ENCODE data around the gene TRPV3. TPM values are rescaled to one million over a fixed set of nuclear protein-coding genes. Genes with fewer than 3 reads are reported as not detected.
"Not testable (repeated sequence)": the region's sequence is repeated elsewhere in the genome, so short reads cannot be mapped to it uniquely, and the experiment has no call there.

The TRPV3 gene
- total RNA-seq, 2 experiments from 2014 or later = 0.72 to 0.77 TPM

- no peak for DNase-seq
- no peaks in the 10 kb centered on the region for H3K9me3 Mint-ChIP-seq
- intact Hi-C loops (cut with micrococcal nuclease) = no loop called here
- no peaks in the 10 kb centered on the region for H3K36me3 Mint-ChIP-seq (ENCODE audit: low read depth)
- no peak overlapping the region for H3K4me3 Mint-ChIP-seq
- no peaks in the 10 kb centered on the region for H3K4me1 Mint-ChIP-seq (ENCODE audit: low read depth)
- H3K27me3 Mint-ChIP-seq (ENCODE audit: low read depth) = no peaks in the 10 kb centered on the region
- CTCF ChIA-PET = no interaction called here
- H3K27ac Mint-ChIP-seq = no peak overlapping the region
Measured at GRCh38 chr17:3526971-3527370, 30.6 kb downstream of the TRPV3 start.

- Mint-ChIP-seq H3K9me3 (no peaks in the 10 kb centered on the region), H3K27me3 (ENCODE audit: low read depth) (no peaks in the 10 kb centered on the region), H3K27ac (no peak overlapping the region), H3K4me3 (no peak overlapping the region), H3K4me1 (ENCODE audit: low read depth) (no peaks in the 10 kb centered on the region), H3K36me3 (ENCODE audit: low read depth) (no peaks in the 10 kb centered on the region)
- intact Hi-C loops (cut with micrococcal nuclease) = no loop called here
- DNase-seq = no peak
- CTCF ChIA-PET = interaction anchor here (0.6 kb wide), 1 partner anchor 300 kb away, joined by 3 read pairs; no protein-coding TSS in a partner anchor
Measured at GRCh38 chr17:3526491-3526890, 31.1 kb downstream of the TRPV3 start.

GRCh38 chr17:3524024-3524423 is 33.6 kb downstream of the TRPV3 start:
- intact Hi-C loops (cut with micrococcal nuclease) = no loop called here
- Mint-ChIP-seq H3K36me3 (ENCODE audit: low read depth) (no peaks in the 10 kb centered on the region), H3K4me1 (ENCODE audit: low read depth) (no peaks in the 10 kb centered on the region), H3K9me3 (no peaks in the 10 kb centered on the region), H3K27ac (no peak overlapping the region), H3K27me3 (ENCODE audit: low read depth) (no peaks in the 10 kb centered on the region), H3K4me3 (no peak overlapping the region)
- no peak for DNase-seq
- CTCF ChIA-PET = no interaction called here

- H3K36me3 Mint-ChIP-seq (ENCODE audit: low read depth); intact Hi-C loops (cut with micrococcal nuclease); H3K4me1 Mint-ChIP-seq (ENCODE audit: low read depth); H3K27me3 Mint-ChIP-seq (ENCODE audit: low read depth); DNase-seq; H3K4me3 Mint-ChIP-seq; H3K9me3 Mint-ChIP-seq; H3K27ac Mint-ChIP-seq: not testable (repeated sequence)
- CTCF ChIA-PET = interaction anchor here (0.7 kb wide), 1 partner anchor 15 kb away, joined by 3 read pairs; no protein-coding TSS in a partner anchor
Measured at GRCh38 chr17:3519472-3519871, 38.1 kb downstream of the TRPV3 start.

- DNase-seq = no peak
- H3K4me1 Mint-ChIP-seq (ENCODE audit: low read depth) = no peaks in the 10 kb centered on the region
- H3K27me3 Mint-ChIP-seq (ENCODE audit: low read depth) = no peaks in the 10 kb centered on the region
- CTCF ChIA-PET = no interaction called here
- no peak overlapping the region for H3K4me3 Mint-ChIP-seq
- intact Hi-C loops (cut with micrococcal nuclease) = no loop called here
- no peaks in the 10 kb centered on the region for H3K36me3 Mint-ChIP-seq (ENCODE audit: low read depth)
- H3K9me3 Mint-ChIP-seq = no peaks in the 10 kb centered on the region
- no peak overlapping the region for H3K27ac Mint-ChIP-seq
Measured at GRCh38 chr17:3514873-3515272, 42.7 kb downstream of the TRPV3 start.

GRCh38 chr17:3514167-3514566 is 43.4 kb downstream of the TRPV3 start:
- H3K4me1 Mint-ChIP-seq (ENCODE audit: low read depth); H3K4me3 Mint-ChIP-seq; intact Hi-C loops (cut with micrococcal nuclease); H3K27me3 Mint-ChIP-seq (ENCODE audit: low read depth); DNase-seq; CTCF ChIA-PET; H3K27ac Mint-ChIP-seq; H3K9me3 Mint-ChIP-seq; H3K36me3 Mint-ChIP-seq (ENCODE audit: low read depth): not testable (repeated sequence)

- DNase-seq = no peak
- CTCF ChIA-PET = no interaction called here
- intact Hi-C loops (cut with micrococcal nuclease) = no loop called here
- Mint-ChIP-seq H3K9me3 (no peaks in the 10 kb centered on the region), H3K27ac (no peak overlapping the region), H3K4me1 (ENCODE audit: low read depth) (no peaks in the 10 kb centered on the region), H3K27me3 (ENCODE audit: low read depth) (peaks cover 2% of the 10 kb centered on the region), H3K36me3 (ENCODE audit: low read depth) (no peaks in the 10 kb centered on the region), H3K4me3 (no peak overlapping the region)
Measured at GRCh38 chr17:3513305-3514035, 44.1 kb downstream of the TRPV3 start.

- intact Hi-C loops (cut with micrococcal nuclease) = no loop called here
- peaks cover 2% of the 10 kb centered on the region for H3K27me3 Mint-ChIP-seq (ENCODE audit: low read depth)
- H3K4me3 Mint-ChIP-seq = no peak overlapping the region
- CTCF ChIA-PET = no interaction called here
- no peaks in the 10 kb centered on the region for H3K36me3 Mint-ChIP-seq (ENCODE audit: low read depth)
- no peaks in the 10 kb centered on the region for H3K9me3 Mint-ChIP-seq
- no peak overlapping the region for H3K27ac Mint-ChIP-seq
- H3K4me1 Mint-ChIP-seq (ENCODE audit: low read depth) = no peaks in the 10 kb centered on the region
- no peak for DNase-seq
Measured at GRCh38 chr17:3512505-3513171, 45.0 kb downstream of the TRPV3 start.

- CTCF ChIA-PET = no interaction called here
- peaks cover 5% of the 10 kb centered on the region for H3K27me3 Mint-ChIP-seq (ENCODE audit: low read depth)
- intact Hi-C loops (cut with micrococcal nuclease) = no loop called here
- DNase-seq = no peak
- H3K9me3 Mint-ChIP-seq = no peaks in the 10 kb centered on the region
- no peak overlapping the region for H3K27ac Mint-ChIP-seq
- no peak overlapping the region for H3K4me3 Mint-ChIP-seq
- H3K4me1 Mint-ChIP-seq (ENCODE audit: low read depth) = no peaks in the 10 kb centered on the region
- H3K36me3 Mint-ChIP-seq (ENCODE audit: low read depth) = no peaks in the 10 kb centered on the region
Measured at GRCh38 chr17:3511852-3512504, 45.6 kb downstream of the TRPV3 start.

- CTCF ChIA-PET = no interaction called here
- Mint-ChIP-seq H3K9me3 (no peaks in the 10 kb centered on the region), H3K27ac (no peak overlapping the region), H3K4me1 (ENCODE audit: low read depth) (no peaks in the 10 kb centered on the region), H3K4me3 (no peak overlapping the region), H3K27me3 (ENCODE audit: low read depth) (peaks cover 5% of the 10 kb centered on the region), H3K36me3 (ENCODE audit: low read depth) (no peaks in the 10 kb centered on the region)
- DNase-seq = no peak
- intact Hi-C loops (cut with micrococcal nuclease) = no loop called here
Measured at GRCh38 chr17:3510090-3510489, 47.5 kb downstream of the TRPV3 start.

GRCh38 chr17:3507869-3508268 is 49.7 kb downstream of the TRPV3 start:
- Mint-ChIP-seq H3K27me3 (ENCODE audit: low read depth) (peaks cover 5% of the 10 kb centered on the region), H3K4me1 (ENCODE audit: low read depth) (no peaks in the 10 kb centered on the region), H3K9me3 (no peaks in the 10 kb centered on the region), H3K4me3 (no peak overlapping the region), H3K27ac (no peak overlapping the region), H3K36me3 (ENCODE audit: low read depth) (no peaks in the 10 kb centered on the region)
- intact Hi-C loops (cut with micrococcal nuclease) = no loop called here
- CTCF ChIA-PET = no interaction called here
- DNase-seq = no peak

- intact Hi-C loops (cut with micrococcal nuclease) = no loop called here
- DNase-seq = no peak
- CTCF ChIA-PET = no interaction called here
- Mint-ChIP-seq H3K36me3 (ENCODE audit: low read depth) (no peaks in the 10 kb centered on the region), H3K9me3 (no peaks in the 10 kb centered on the region), H3K4me3 (no peak overlapping the region), H3K27me3 (ENCODE audit: low read depth) (peaks cover 5% of the 10 kb centered on the region), H3K27ac (no peak overlapping the region), H3K4me1 (ENCODE audit: low read depth) (no peaks in the 10 kb centered on the region)
Measured at GRCh38 chr17:3507071-3507470, 50.5 kb downstream of the TRPV3 start.

GRCh38 chr17:3506054-3506453 is 51.6 kb downstream of the TRPV3 start:
- Mint-ChIP-seq H3K27ac (no peak overlapping the region), H3K27me3 (ENCODE audit: low read depth) (peaks cover 5% of the 10 kb centered on the region), H3K4me1 (ENCODE audit: low read depth) (no peaks in the 10 kb centered on the region), H3K36me3 (ENCODE audit: low read depth) (no peaks in the 10 kb centered on the region), H3K4me3 (no peak overlapping the region), H3K9me3 (no peaks in the 10 kb centered on the region)
- CTCF ChIA-PET = no interaction called here
- intact Hi-C loops (cut with micrococcal nuclease) = no loop called here
- DNase-seq = no peak

All from activated naive CD4-positive, alpha-beta T cell treated with anti-CD3 and anti-CD28 coated beads for 36 hours (primary cell).